Endothelial cell of umbilical vein (primary cell): ENCODE results near the gene PTPRO. TPM values are rescaled to one million over a fixed set of nuclear protein-coding genes. Genes with fewer than 3 reads are reported as not detected.

Experiments
- BruUV-seq: library from RNA; stranded (reverse); fragments of 400-500 nt; replicated peaks from 2 replicates; lab custom pipeline; 2021; lab: Mats Ljungman, UMichigan
- CTCF ChIA-PET: fragments of 300-600, 350-600 bp; sonication (Branson Sonifier 250); formaldehyde crosslinking; loops from one replicate; lab custom pipeline; 2021; ENCODE audit warnings: antibody characterized with exemption, inconsistent platforms; lab: Charles Lee
- POLR2A ChIA-PET: fragments of 300-600, 350-600 bp; sonication (Branson Sonifier 250); formaldehyde crosslinking; loops from one replicate; lab custom pipeline; 2021; ENCODE audit warnings: antibody characterized with exemption, inconsistent platforms; lab: Charles Lee
- DNase-seq: peaks from one replicate; pipeline ENCODE4 v3.0.0-alpha.2; 2011; ENCODE audit warnings: low read depth, low spot score
- FAIRE-seq: peaks from 2 replicates; lab custom pipeline; 2011; peaks lifted over from hg19 to GRCh38; lab: Jason Lieb, UNC
- H2AFZ ChIP-seq: 2 replicates; pipeline ENCODE4 v1.6.0; 2012; ENCODE audit warnings: low read depth, low read length, control low read depth, inconsistent platforms
- H3K27ac ChIP-seq: 2 replicates; pipeline ENCODE4 v1.5.1; 2011; ENCODE audit warnings: low read depth, mild to moderate bottlenecking, control low read depth, low read length, moderate library complexity; ENCODE audit not compliant: insufficient read depth
- H3K27me3 ChIP-seq, 2 experiments: 2 replicates each; pipeline versions ENCODE4 v1.6.0 to v1.6.1; 2011; ENCODE audit warnings: low read length in 2 of 2, mixed read lengths in 1 of 2; ENCODE audit not compliant: control insufficient read depth in 2 of 2, insufficient read depth in 2 of 2
- H3K36me3 ChIP-seq, 2 experiments: 2 replicates in 1 of 2; 3 replicates in 1 of 2; pipeline ENCODE4 v1.5.1; 2011; ENCODE audit warnings: low read length in 2 of 2, mild to moderate bottlenecking in 1 of 2, moderate library complexity in 1 of 2; ENCODE audit not compliant: control insufficient read depth in 2 of 2, insufficient read depth in 2 of 2; ENCODE audit errors: extremely low read depth in 1 of 2
- H3K4me1 ChIP-seq: 3 replicates; pipeline ENCODE4 v1.5.1; 2011; ENCODE audit warnings: mild to moderate bottlenecking, low read length; ENCODE audit not compliant: control insufficient read depth, insufficient read depth; ENCODE audit errors: extremely low read depth
- H3K4me2 ChIP-seq: 2 replicates; pipeline ENCODE4 v1.6.1; 2011; ENCODE audit warnings: low read length, control low read depth, mixed read lengths; ENCODE audit not compliant: insufficient read depth
- H3K4me3 ChIP-seq, 3 experiments: fragments of 200-600 bp in 1 of 3; sonication (generic), shearing (Covaris generic) in 1 of 3; replicated peaks in 1 of 3; 2 replicates each; pipeline ENCODE4 v1.5.1; 2011 to 2016; ENCODE audit warnings: control low read depth in 3 of 3, low read length in 3 of 3, mild to moderate bottlenecking in 2 of 3, inconsistent platforms in 1 of 3, low read depth in 1 of 3, moderate library complexity in 1 of 3; ENCODE audit not compliant: insufficient read depth in 1 of 3
- H3K79me2 ChIP-seq: 2 replicates; pipeline ENCODE4 v1.6.0; 2012; ENCODE audit warnings: low read length, inconsistent platforms; ENCODE audit not compliant: control insufficient read depth, insufficient read depth
- H3K9ac ChIP-seq: replicated peaks from 2 replicates; pipeline ENCODE3; 2011; ENCODE audit warnings: low read length, control low read depth; ENCODE audit not compliant: insufficient read depth; ENCODE audit errors: extremely low read depth
- H3K9me1 ChIP-seq: replicated peaks from 3 replicates; pipeline ENCODE4 v1.6.0; 2011; ENCODE audit warnings: mild to moderate bottlenecking, low read length; ENCODE audit not compliant: control insufficient read depth, insufficient read depth; ENCODE audit errors: extremely low read depth
- H3K9me3 ChIP-seq: replicated peaks from 2 replicates; pipeline ENCODE4 v1.5.1; 2012; ENCODE audit warnings: low read length, inconsistent platforms; ENCODE audit not compliant: control insufficient read depth, insufficient read depth
- H4K20me1 ChIP-seq: replicated peaks from 2 replicates; pipeline ENCODE3; 2011; ENCODE audit warnings: mild to moderate bottlenecking, low read length; ENCODE audit not compliant: control insufficient read depth, insufficient read depth; ENCODE audit errors: extremely low read depth
- EZH2 ChIP-seq: IDR thresholded peaks from 2 replicates; pipeline ENCODE4 v1.6.1; 2012; ENCODE audit warnings: borderline replicate concordance, low read depth, mild to moderate bottlenecking, moderate library complexity, low read length, inconsistent platforms; ENCODE audit not compliant: severe bottlenecking
- FOS ChIP-seq: IDR thresholded peaks from 2 replicates; pipeline ENCODE4 v1.6.1; 2011; ENCODE audit warnings: mild to moderate bottlenecking, low read length, moderate library complexity, borderline replicate concordance; ENCODE audit not compliant: insufficient read depth
- GATA2 ChIP-seq: IDR thresholded peaks from 2 replicates; pipeline ENCODE4 v1.7.0; 2011; ENCODE audit warnings: low read depth, mild to moderate bottlenecking, moderate library complexity, mixed read lengths, low read length; ENCODE audit not compliant: insufficient read length, insufficient read depth
- JUN ChIP-seq: IDR thresholded peaks from 2 replicates; pipeline ENCODE4 v1.6.1; 2011; ENCODE audit warnings: borderline replicate concordance, low read depth; ENCODE audit not compliant: insufficient read length, insufficient read depth
- MYC ChIP-seq: IDR thresholded peaks from one replicate; pipeline ENCODE4 v1.6.1; 2011; ENCODE audit warnings: mild to moderate bottlenecking, low read depth, low read length
- POLR2A ChIP-seq: IDR thresholded peaks from 2 replicates; pipeline ENCODE4 v1.6.1; 2012; ENCODE audit warnings: low read depth, mild to moderate bottlenecking, control low read depth, low read length
- POLR2AphosphoS5 ChIP-seq: IDR thresholded peaks from 2 replicates; pipeline ENCODE4 v1.6.1; 2012; ENCODE audit warnings: low read depth, mild to moderate bottlenecking, control low read depth, low read length, moderate library complexity; ENCODE audit not compliant: insufficient read depth
- dilution Hi-C: fragments of 300-500 bp; cut with MboI; formaldehyde crosslinking; loops from one replicate; pipeline ENCODE4 v1.15.0; 2019; ENCODE audit warnings: low sequenced_read_pairs; ENCODE audit not compliant: extremely low pct_ligation_motif_present
- intact Hi-C: fragments of 100-400 bp; cut with micrococcal nuclease; formaldehyde crosslinking; loops from one replicate; pipeline ENCODE4 v1.10.0; 2022
- polyA plus RNA-seq, 4 experiments: library from polyadenylated mRNA; depleted of rRNA in 3 of 4; stranded (reverse) in 3 of 4; unstranded in 1 of 4; fragments of >200 nt; gene quantifications; 2 replicates each; pipeline versions ENCODE4 v1.2.1 to v1.2.3, GENCODE V29; 2011 to 2012; ENCODE audit warnings: missing spikeins in 1 of 4
- total RNA-seq: library from RNA; stranded (reverse); gene quantifications from 2 replicates; pipeline ENCODE4 v1.2.3, GENCODE V29; 2021
- TF ChIP-seq, protein P1 (sequence below), 2 donors: IDR thresholded peaks; 1 replicate in 1 of 2; 2 replicates in 1 of 2; pipeline ENCODE4 v1.5.1; 2011; ENCODE audit warnings: low read length in 2 of 2, mild to moderate bottlenecking in 2 of 2, moderate library complexity in 2 of 2, control low read depth in 1 of 2, inconsistent platforms in 1 of 2, low read depth in 1 of 2; ENCODE audit not compliant: insufficient read depth in 1 of 2; ENCODE audit errors: extremely low read depth in 1 of 2
- TF ChIP-seq, protein P2 (sequence below): IDR thresholded peaks from 2 replicates; pipeline ENCODE4 v1.6.1; 2011; ENCODE audit not compliant: insufficient read depth, insufficient read length

PTPRO gene
- total and polyA plus RNA-seq, 2 donors (not counting 3 experiments of a cell fraction or from before 2014, with no cell fraction given) = not detected

DNA sequence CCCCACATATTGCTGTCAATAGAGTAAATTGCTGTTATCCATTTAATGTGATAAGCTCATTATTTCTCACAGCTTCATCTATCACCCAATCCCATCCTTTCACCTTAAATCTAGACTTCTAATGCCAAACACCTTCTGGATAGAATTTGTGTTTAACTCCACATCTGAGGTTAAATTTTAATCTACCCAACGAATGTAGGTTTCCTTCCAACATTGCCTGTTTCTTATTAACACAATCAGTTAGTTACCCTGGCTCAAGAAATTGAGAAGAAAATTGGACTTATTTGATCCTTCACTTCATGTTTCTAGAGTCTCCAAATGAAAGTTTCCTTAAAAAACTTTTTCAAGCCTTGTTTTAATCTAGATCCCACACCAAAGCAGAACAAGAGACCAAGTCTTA is 67.3 kb downstream of the PTPRO start:
- no peak overlapping the region for H3K27ac ChIP-seq
- DNase-seq (no peak), FAIRE-seq (no peak)
- dilution Hi-C loops = no loop called here
- no peaks in the 10 kb centered on the region for H3K36me3 ChIP-seq
- H2AFZ ChIP-seq = no peak overlapping the region
- no peak overlapping the region for H3K9ac ChIP-seq
- no peak overlapping the region for H3K4me3 ChIP-seq
- BruUV-seq = no TSS peak
- H3K79me2 ChIP-seq = no peaks in the 10 kb centered on the region
- no peaks in the 10 kb centered on the region for H3K9me1 ChIP-seq
- H4K20me1 ChIP-seq = no peaks in the 10 kb centered on the region
- TF ChIP-seq EZH2 (no peak), FOS (no peak), POLR2A (no peak), MYC (no peak)
- TF ChIP-seq, protein P1, sequence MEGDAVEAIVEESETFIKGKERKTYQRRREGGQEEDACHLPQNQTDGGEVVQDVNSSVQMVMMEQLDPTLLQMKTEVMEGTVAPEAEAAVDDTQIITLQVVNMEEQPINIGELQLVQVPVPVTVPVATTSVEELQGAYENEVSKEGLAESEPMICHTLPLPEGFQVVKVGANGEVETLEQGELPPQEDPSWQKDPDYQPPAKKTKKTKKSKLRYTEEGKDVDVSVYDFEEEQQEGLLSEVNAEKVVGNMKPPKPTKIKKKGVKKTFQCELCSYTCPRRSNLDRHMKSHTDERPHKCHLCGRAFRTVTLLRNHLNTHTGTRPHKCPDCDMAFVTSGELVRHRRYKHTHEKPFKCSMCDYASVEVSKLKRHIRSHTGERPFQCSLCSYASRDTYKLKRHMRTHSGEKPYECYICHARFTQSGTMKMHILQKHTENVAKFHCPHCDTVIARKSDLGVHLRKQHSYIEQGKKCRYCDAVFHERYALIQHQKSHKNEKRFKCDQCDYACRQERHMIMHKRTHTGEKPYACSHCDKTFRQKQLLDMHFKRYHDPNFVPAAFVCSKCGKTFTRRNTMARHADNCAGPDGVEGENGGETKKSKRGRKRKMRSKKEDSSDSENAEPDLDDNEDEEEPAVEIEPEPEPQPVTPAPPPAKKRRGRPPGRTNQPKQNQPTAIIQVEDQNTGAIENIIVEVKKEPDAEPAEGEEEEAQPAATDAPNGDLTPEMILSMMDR (IDR thresholded peaks at IDR 0.05; ENCODE audit: extremely low read depth in 1 of 2, insufficient read depth in 1 of 2, low read depth in 1 of 2, low read length in 2 of 2) = no peak
- TF ChIP-seq, protein P2, sequence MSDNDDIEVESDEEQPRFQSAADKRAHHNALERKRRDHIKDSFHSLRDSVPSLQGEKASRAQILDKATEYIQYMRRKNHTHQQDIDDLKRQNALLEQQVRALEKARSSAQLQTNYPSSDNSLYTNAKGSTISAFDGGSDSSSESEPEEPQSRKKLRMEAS = no peak
- H3K4me2 ChIP-seq = no peak overlapping the region
- intact Hi-C loops = no loop called here
- no peaks in the 10 kb centered on the region for H3K9me3 ChIP-seq
- ChIA-PET CTCF (no interaction called here), POLR2A (no interaction called here)
- H3K27me3 ChIP-seq = peaks cover 0 to 2% of the 10 kb centered on the region in 2 experiments
- H3K4me1 ChIP-seq = no peaks in the 10 kb centered on the region

DNA sequence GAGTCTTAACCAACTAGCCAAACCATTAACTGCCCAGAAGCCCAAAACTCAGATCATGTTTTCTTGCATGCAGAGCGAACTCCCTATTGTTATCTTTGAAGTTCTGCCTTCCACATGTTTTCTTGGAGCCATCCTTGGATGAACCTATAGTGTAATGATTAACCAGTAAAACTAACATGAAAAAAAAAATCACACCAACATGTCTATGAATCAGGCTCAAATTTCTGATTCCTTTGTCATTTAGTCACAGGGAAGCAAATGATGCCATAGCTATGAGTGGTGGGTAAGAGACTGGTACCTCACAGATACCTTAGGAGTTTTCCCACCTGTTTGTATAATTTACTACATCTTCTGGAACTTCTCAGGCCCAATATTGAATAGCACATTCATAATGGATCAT is 70.7 kb downstream of the PTPRO start:
- Histone ChIP-seq H3K79me2 (no peaks in the 10 kb centered on the region), H3K9ac (no peak overlapping the region), H3K9me3 (no peaks in the 10 kb centered on the region), H3K4me2 (no peak overlapping the region), H3K27ac (no peak overlapping the region), H3K4me3 (no peak overlapping the region), H2AFZ (no peak overlapping the region), H3K9me1 (no peaks in the 10 kb centered on the region), H3K36me3 (no peaks in the 10 kb centered on the region), H3K27me3 (no peaks in the 10 kb centered on the region), H3K4me1 (no peaks in the 10 kb centered on the region), H4K20me1 (no peaks in the 10 kb centered on the region)
- FAIRE-seq (no peak), DNase-seq (no peak)
- intact Hi-C loops = no loop called here
- no TSS peak for BruUV-seq
- ChIA-PET POLR2A (no interaction called here), CTCF (interaction anchor here (0.7 kb wide), 1 partner anchor 1203 kb away, joined by 3 read pairs; no protein-coding TSS in a partner anchor)
- dilution Hi-C loops = no loop called here
- no peak for TF ChIP-seq POLR2AphosphoS5
- TF ChIP-seq, protein P1 (IDR thresholded peaks at IDR 0.05; ENCODE audit: extremely low read depth in 1 of 2, insufficient read depth in 1 of 2, low read depth in 1 of 2, low read length in 2 of 2) = no peak
- TF ChIP-seq JUN = no peak
- TF ChIP-seq POLR2A = no peak
- TF ChIP-seq EZH2 = no peak
- no peak for TF ChIP-seq FOS
- TF ChIP-seq MYC = no peak
- no peak for TF ChIP-seq GATA2
- TF ChIP-seq, protein P2 = no peak
